ENCODE data around the gene PPP1R2B.
A peak's percentile ranks its signal among the peaks of the same experiment; 100 is the strongest.
"Not testable (repeated sequence)": the region's sequence is repeated elsewhere in the genome, so short reads cannot be mapped to it uniquely, and the experiment has no call there.

The PPP1R2B gene

GRCh38 chr5:156850206-156850751 lies at the start of gene PPP1R2B:
PPP1R2B (plus strand) TSS chr5:156850295; CDS start chr5:156850563, 268 bp downstream.
- no peak for DNase-seq (ENCODE audit: low spot score)

- DNase-seq (ENCODE audit: low spot score), result no peak
These were observed 49.2 kb upstream of the PPP1R2B start for GRCh38 chr5:156800929-156801328.

GRCh38 chr5:156802501-156802900 lies 47.6 kb upstream of the PPP1R2B start:
- no peak for DNase-seq (ENCODE audit: low spot score)

- no peak for DNase-seq (ENCODE audit: low spot score)
These were observed 46.7 kb upstream of the PPP1R2B start for GRCh38 chr5:156803404-156803803.

- no peak for DNase-seq (ENCODE audit: low spot score)
These were observed 37.1 kb upstream of the PPP1R2B start for GRCh38 chr5:156812959-156813358.

GRCh38 chr5:156815988-156816599 lies 34.0 kb upstream of the PPP1R2B start:
- peak; percentile 9 for DNase-seq (ENCODE audit: low spot score)

- no peak for DNase-seq (ENCODE audit: low spot score)
These were observed 30.6 kb upstream of the PPP1R2B start for GRCh38 chr5:156819537-156819936.

- no peak for DNase-seq (ENCODE audit: low spot score)
These were observed 30.0 kb upstream of the PPP1R2B start for GRCh38 chr5:156819967-156820581.

- DNase-seq (ENCODE audit: low spot score), result no peak
These were observed 25.9 kb upstream of the PPP1R2B start for GRCh38 chr5:156824241-156824640.

GRCh38 chr5:156824800-156825199 lies 25.3 kb upstream of the PPP1R2B start:
- DNase-seq (ENCODE audit: low spot score), result no peak

- DNase-seq (ENCODE audit: low spot score), result no peak
These were observed 24.4 kb upstream of the PPP1R2B start for GRCh38 chr5:156825688-156826087.

- DNase-seq (ENCODE audit: low spot score), result no peak
These were observed 23.9 kb upstream of the PPP1R2B start for GRCh38 chr5:156826150-156826549.

- DNase-seq (ENCODE audit: low spot score), result no peak
These were observed 15.2 kb upstream of the PPP1R2B start for GRCh38 chr5:156834916-156835315.

GRCh38 chr5:156835905-156836304 lies 14.2 kb upstream of the PPP1R2B start:
- no peak for DNase-seq (ENCODE audit: low spot score)

- DNase-seq (ENCODE audit: low spot score), result no peak
These were observed 13.2 kb upstream of the PPP1R2B start for GRCh38 chr5:156836846-156837245.

GRCh38 chr5:156838961-156839360 lies 11.1 kb upstream of the PPP1R2B start:
- DNase-seq (ENCODE audit: low spot score), result no peak

- DNase-seq (ENCODE audit: low spot score), result no peak
These were observed 8.4 kb upstream of the PPP1R2B start for GRCh38 chr5:156841737-156842136.

GRCh38 chr5:156846914-156847313 lies 3.2 kb upstream of the PPP1R2B start:
- DNase-seq (ENCODE audit: low spot score), result no peak

GRCh38 chr5:156848447-156848846 lies 1.6 kb upstream of the PPP1R2B start:
- not testable (repeated sequence) for DNase-seq (ENCODE audit: low spot score)

GRCh38 chr5:156851880-156852279 lies 1.8 kb downstream of the PPP1R2B start:
- no peak for DNase-seq (ENCODE audit: low spot score)

- DNase-seq (ENCODE audit: low spot score), result not testable (repeated sequence)
These were observed 3.0 kb downstream of the PPP1R2B start for GRCh38 chr5:156853055-156853454.

GRCh38 chr5:156865427-156865826 lies 15.3 kb downstream of the PPP1R2B start:
- no peak for DNase-seq (ENCODE audit: low spot score)

- DNase-seq (ENCODE audit: low spot score), result no peak
These were observed 20.4 kb downstream of the PPP1R2B start for GRCh38 chr5:156870498-156870839.

GRCh38 chr5:156871212-156871611 lies 21.1 kb downstream of the PPP1R2B start:
- DNase-seq (ENCODE audit: low spot score), result no peak
